HCT116 (cell line): ENCODE measurements around the gene FTHL17. TPM values are rescaled to one million over a fixed set of nuclear protein-coding genes. Genes with fewer than 3 reads are reported as not detected.

Experiments used
- ATAC-seq: fragments of 200-7000 bp; cut with Tn5 transposase; 2 replicates; pipeline ENCODE4 v1.9.1; 2020; ENCODE audit warnings: mild to moderate bottlenecking, moderate library complexity
- BruUV-seq: library from RNA; stranded (reverse); fragments of 400-500 nt; replicated peaks from 2 replicates; lab custom pipeline; 2021; lab: Mats Ljungman, UMichigan
- CTCF ChIA-PET: fragments of 300-600 bp; sonication (Branson Sonifier 250); formaldehyde crosslinking; loops from one replicate; lab custom pipeline; 2021; ENCODE audit warnings: antibody characterized with exemption; lab: Charles Lee
- POLR2A ChIA-PET: fragments of 300-600, 350-600 bp; sonication (Branson Sonifier 250); formaldehyde crosslinking; loops from one replicate; lab custom pipeline; 2021; ENCODE audit warnings: antibody characterized with exemption; lab: Charles Lee
- RAD21 ChIA-PET, 2 experiments: fragments of 300-600 bp; sonication (Branson Sonifier 250); formaldehyde crosslinking; loops; one replicate each; lab custom pipeline; 2023; ENCODE audit warnings: low total read pairs in 2 of 2; ENCODE audit not compliant: uncharacterized antibody in 2 of 2, unreplicated experiment in 2 of 2, low non-redundant PET in 1 of 2; lab: Charles Lee
- DNase-seq: peaks from one replicate; pipeline ENCODE4 v3.0.0-alpha.2; 2010; ENCODE audit warnings: low read depth, low spot score
- H2AFZ ChIP-seq: fragments of 200-600 bp; shearing (Covaris generic), sonication (generic); 2 replicates; pipeline ENCODE4 v1.6.1; 2017; ENCODE audit warnings: low read depth, mixed run types, mixed read lengths, antibody characterized with exemption, low read length; ENCODE audit not compliant: poor library complexity, severe bottlenecking
- H3K27ac ChIP-seq: 2 replicates; pipeline ENCODE4 v1.5.1; 2012; ENCODE audit warnings: low read depth, low read length
- H3K27me3 ChIP-seq: fragments of 200-600 bp; sonication (generic); 2 replicates; pipeline ENCODE4 v1.6.1; 2016; ENCODE audit warnings: mixed run types, low read length, mixed read lengths; ENCODE audit not compliant: insufficient read depth
- H3K36me3 ChIP-seq, 2 experiments: fragments of 200-500 bp in 1 of 2; fragments of 200-600 bp in 1 of 2; sonication (Bioruptor generic) in 1 of 2; sonication (generic) in 1 of 2; 2 replicates each; pipeline versions ENCODE4 v1.5.1 to v1.6.1; 2014 to 2016; ENCODE audit warnings: low read length in 2 of 2, inconsistent platforms in 1 of 2, mixed read lengths in 1 of 2, mixed run types in 1 of 2; ENCODE audit not compliant: insufficient read depth in 2 of 2, control insufficient read depth in 1 of 2
- H3K4me1 ChIP-seq, 2 experiments: fragments of 200-600 bp in 1 of 2; sonication (generic) in 1 of 2; 2 replicates each; pipeline versions ENCODE4 v1.5.1 to v1.6.1; 2012 to 2017; ENCODE audit warnings: low read length in 2 of 2, inconsistent platforms in 1 of 2, mild to moderate bottlenecking in 1 of 2, mixed read lengths in 1 of 2, mixed run types in 1 of 2, moderate library complexity in 1 of 2; ENCODE audit not compliant: insufficient read depth in 2 of 2, control insufficient read depth in 1 of 2
- H3K4me2 ChIP-seq: fragments of 200-600 bp; sonication (generic); 2 replicates; pipeline ENCODE4 v1.6.1; 2017; ENCODE audit warnings: mixed run types, low read length, mixed read lengths
- H3K4me3 ChIP-seq, 2 experiments: fragments of 200-600 bp in 1 of 2; sonication (generic) in 1 of 2; replicated peaks in 1 of 2; 2 replicates each; pipeline ENCODE4 v1.5.1; 2011 to 2016; ENCODE audit warnings: low read length in 2 of 2, control low read depth in 1 of 2, low read depth in 1 of 2, mild to moderate bottlenecking in 1 of 2, mixed read lengths in 1 of 2, mixed run types in 1 of 2
- H3K79me2 ChIP-seq: fragments of 200-600 bp; sonication (generic); 2 replicates; pipeline ENCODE4 v1.6.1; 2017; ENCODE audit warnings: mild to moderate bottlenecking, mixed run types, low read length, moderate library complexity, mixed read lengths; ENCODE audit not compliant: insufficient read depth
- H3K9ac ChIP-seq: fragments of 200-600 bp; sonication (generic); 2 replicates; pipeline ENCODE4 v1.6.1; 2016; ENCODE audit warnings: low read length, mixed read lengths
- H3K9me2 ChIP-seq: fragments of 200-600 bp; sonication (generic), shearing (Covaris generic); 2 replicates; pipeline ENCODE4 v1.6.1; 2017; ENCODE audit warnings: mixed run types, mild to moderate bottlenecking, moderate library complexity; ENCODE audit not compliant: insufficient read depth
- H3K9me3 ChIP-seq, 2 experiments: fragments of 200-500 bp in 1 of 2; fragments of 200-600 bp in 1 of 2; sonication (Bioruptor generic) in 1 of 2; sonication (generic) in 1 of 2; 2 replicates each; pipeline ENCODE4 v1.6.1; 2014 to 2017; ENCODE audit warnings: low read length in 2 of 2, mixed read lengths in 2 of 2, inconsistent platforms in 1 of 2, low read depth in 1 of 2, mild to moderate bottlenecking in 1 of 2, mixed run types in 1 of 2, moderate library complexity in 1 of 2; ENCODE audit not compliant: control insufficient read depth in 1 of 2, insufficient read depth in 1 of 2
- H4K20me1 ChIP-seq: fragments of 200-600 bp; sonication (generic), shearing (Covaris generic); 2 replicates; pipeline ENCODE4 v1.6.1; 2017; ENCODE audit warnings: mixed run types, mild to moderate bottlenecking, moderate library complexity; ENCODE audit not compliant: insufficient read depth
- CBX3 ChIP-seq: IDR thresholded peaks from 2 replicates; pipeline ENCODE4 v1.6.1; 2012; ENCODE audit warnings: low read depth
- CEBPB ChIP-seq: IDR thresholded peaks from 2 replicates; pipeline ENCODE4 v1.6.1; 2012; ENCODE audit warnings: low read depth
- EGR1 ChIP-seq: IDR thresholded peaks from 2 replicates; pipeline ENCODE4 v1.6.1; 2012; ENCODE audit warnings: low read depth
- EZH2 ChIP-seq: fragments of 200-600 bp; sonication (generic); IDR thresholded peaks from 2 replicates; pipeline ENCODE4 v1.6.1; 2017; ENCODE audit warnings: antibody characterized with exemption, mixed run types
- EZH2phosphoT487 ChIP-seq: fragments of 200-600 bp; IDR thresholded peaks from 2 replicates; pipeline ENCODE4 v1.6.1; 2018; ENCODE audit warnings: antibody characterized with exemption, borderline replicate concordance
- JUND ChIP-seq: IDR thresholded peaks from 2 replicates; pipeline ENCODE4 v1.6.1; 2012
- POLR2AphosphoS5 ChIP-seq: IDR thresholded peaks from 2 replicates; pipeline ENCODE4 v1.6.1; 2011; ENCODE audit warnings: mild to moderate bottlenecking, low read depth, low read length, moderate library complexity
- RAD21 ChIP-seq: IDR thresholded peaks from 2 replicates; pipeline ENCODE4 v1.6.1; 2012; ENCODE audit warnings: low read depth, mild to moderate bottlenecking
- SIN3A ChIP-seq: IDR thresholded peaks from 2 replicates; pipeline ENCODE4 v1.6.1; 2012; ENCODE audit warnings: low read depth
- SP1 ChIP-seq: IDR thresholded peaks from 2 replicates; pipeline ENCODE4 v1.6.1; 2012; ENCODE audit warnings: low read depth
- SRF ChIP-seq: IDR thresholded peaks from 2 replicates; pipeline ENCODE4 v1.6.1; 2012; ENCODE audit warnings: low read depth
- TCF7L2 ChIP-seq: IDR thresholded peaks from 2 replicates; pipeline ENCODE4 v1.7.0; 2011; ENCODE audit warnings: borderline replicate concordance, inconsistent platforms; ENCODE audit not compliant: insufficient read depth, insufficient read length; ENCODE audit errors: extremely low read depth
- YY1 ChIP-seq: IDR thresholded peaks from 2 replicates; pipeline ENCODE4 v1.6.1; 2011; ENCODE audit warnings: low read length, low read depth, moderate library complexity, mild to moderate bottlenecking; ENCODE audit not compliant: insufficient replicate concordance; ENCODE audit errors: extremely low read depth
- ZFX ChIP-seq: fragments of 450-650 bp; IDR thresholded peaks from 2 replicates; pipeline ENCODE4 v1.6.1; 2017
- ZNF274 ChIP-seq: fragments of 200-500 bp; sonication (Bioruptor generic); IDR thresholded peaks from 2 replicates; pipeline ENCODE4 v1.6.1; 2014; ENCODE audit warnings: mild to moderate bottlenecking, low read depth, low read length, inconsistent platforms
- intact Hi-C: fragments of 100-400 bp; cut with micrococcal nuclease; formaldehyde crosslinking; loops from 2 replicates; pipeline ENCODE4 v1.10.0; 2022
- total RNA-seq: library from RNA; stranded (reverse); gene quantifications from one replicate; pipeline ENCODE4 v1.2.1, GENCODE V29; 2021; ENCODE audit not compliant: unreplicated experiment
- TF ChIP-seq, protein P1 (sequence below): IDR thresholded peaks from 2 replicates; pipeline ENCODE4 v1.6.1; 2012
- TF ChIP-seq, protein P2 (sequence below): IDR thresholded peaks from 2 replicates; pipeline ENCODE4 v1.6.1; 2012; ENCODE audit warnings: low read depth
- TF ChIP-seq, protein P3 (sequence below): IDR thresholded peaks from 2 replicates; pipeline ENCODE4 v1.6.1; 2011; ENCODE audit warnings: mild to moderate bottlenecking, low read length, moderate library complexity; ENCODE audit not compliant: insufficient replicate concordance; ENCODE audit errors: extremely low read depth

FTHL17 gene
- total RNA-seq, 1 experiment from 2014 or later: not detected

DNA sequence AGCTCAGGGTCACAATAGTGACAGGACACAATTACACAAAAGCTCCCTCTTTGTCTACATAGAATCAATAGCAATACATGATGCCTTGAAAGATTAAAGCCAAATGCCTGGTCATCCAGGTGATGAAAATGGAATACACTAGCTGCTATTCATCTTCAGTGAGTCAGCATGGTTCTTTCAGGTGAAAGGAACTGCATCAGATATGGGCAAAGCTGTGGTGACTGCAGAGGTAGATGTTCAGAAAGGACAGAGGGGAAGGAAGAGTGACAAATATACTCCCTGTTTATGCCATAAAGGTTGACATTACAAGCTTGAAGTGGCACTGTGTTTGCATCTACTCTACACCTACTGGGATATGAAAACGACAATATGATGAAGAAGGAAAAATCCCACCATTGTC, 20.0 kb upstream of the FTHL17 start:
- H3K9me3 ChIP-seq: no peaks in the 10 kb centered on the region
- H2AFZ ChIP-seq: no peak overlapping the region
- no peaks in the 10 kb centered on the region for H3K36me3 ChIP-seq
- H4K20me1 ChIP-seq: no peaks in the 10 kb centered on the region
- intact Hi-C loops: no loop called here
- BruUV-seq: no TSS peak
- ChIA-PET CTCF (no interaction called here), RAD21 (no interaction called here), POLR2A (no interaction called here)
- H3K27ac ChIP-seq: no peak overlapping the region
- H3K4me3 ChIP-seq: no peak overlapping the region
- no peak for ATAC-seq
- H3K9me2 ChIP-seq: no peaks in the 10 kb centered on the region
- no peaks in the 10 kb centered on the region for H3K27me3 ChIP-seq
- TF ChIP-seq POLR2AphosphoS5 (no peak), JUND (no peak), SIN3A (no peak)
- no peaks in the 10 kb centered on the region for H3K4me1 ChIP-seq
- DNase-seq: no peak
- H3K4me2 ChIP-seq: no peak overlapping the region
- no peak overlapping the region for H3K9ac ChIP-seq
- no peaks in the 10 kb centered on the region for H3K79me2 ChIP-seq

DNA sequence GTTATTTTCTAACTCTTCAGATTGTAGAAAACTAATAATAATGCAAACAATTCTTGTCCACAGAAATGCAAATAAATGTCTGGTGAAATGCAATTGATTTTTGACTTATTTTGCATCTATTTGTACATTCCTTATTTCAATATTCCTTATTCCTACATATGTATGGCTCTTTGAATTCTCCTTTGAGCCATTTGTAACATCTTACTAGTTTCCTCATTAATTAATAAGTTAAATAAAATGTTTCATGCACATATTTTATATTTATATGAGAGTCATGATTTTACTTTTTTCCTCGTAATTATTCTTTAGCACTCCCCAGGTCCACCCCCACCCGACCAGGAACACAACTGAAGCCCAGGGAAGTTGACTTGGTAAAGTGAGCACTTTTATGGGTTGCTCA, 2.7 kb upstream of the FTHL17 start:
- H3K9me2 ChIP-seq: no peaks in the 10 kb centered on the region
- TF ChIP-seq CBX3 (no peak), EZH2phosphoT487 (no peak), EGR1 (no peak), SP1 (no peak), EZH2 (no peak), SRF (no peak), CEBPB (no peak), ZFX (no peak), RAD21 (no peak), ZNF274 (no peak), POLR2AphosphoS5 (no peak), TCF7L2 (no peak), YY1 (no peak)
- TF ChIP-seq, protein P1, sequence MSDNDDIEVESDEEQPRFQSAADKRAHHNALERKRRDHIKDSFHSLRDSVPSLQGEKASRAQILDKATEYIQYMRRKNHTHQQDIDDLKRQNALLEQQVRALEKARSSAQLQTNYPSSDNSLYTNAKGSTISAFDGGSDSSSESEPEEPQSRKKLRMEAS: no peak
- TF ChIP-seq, protein P2, sequence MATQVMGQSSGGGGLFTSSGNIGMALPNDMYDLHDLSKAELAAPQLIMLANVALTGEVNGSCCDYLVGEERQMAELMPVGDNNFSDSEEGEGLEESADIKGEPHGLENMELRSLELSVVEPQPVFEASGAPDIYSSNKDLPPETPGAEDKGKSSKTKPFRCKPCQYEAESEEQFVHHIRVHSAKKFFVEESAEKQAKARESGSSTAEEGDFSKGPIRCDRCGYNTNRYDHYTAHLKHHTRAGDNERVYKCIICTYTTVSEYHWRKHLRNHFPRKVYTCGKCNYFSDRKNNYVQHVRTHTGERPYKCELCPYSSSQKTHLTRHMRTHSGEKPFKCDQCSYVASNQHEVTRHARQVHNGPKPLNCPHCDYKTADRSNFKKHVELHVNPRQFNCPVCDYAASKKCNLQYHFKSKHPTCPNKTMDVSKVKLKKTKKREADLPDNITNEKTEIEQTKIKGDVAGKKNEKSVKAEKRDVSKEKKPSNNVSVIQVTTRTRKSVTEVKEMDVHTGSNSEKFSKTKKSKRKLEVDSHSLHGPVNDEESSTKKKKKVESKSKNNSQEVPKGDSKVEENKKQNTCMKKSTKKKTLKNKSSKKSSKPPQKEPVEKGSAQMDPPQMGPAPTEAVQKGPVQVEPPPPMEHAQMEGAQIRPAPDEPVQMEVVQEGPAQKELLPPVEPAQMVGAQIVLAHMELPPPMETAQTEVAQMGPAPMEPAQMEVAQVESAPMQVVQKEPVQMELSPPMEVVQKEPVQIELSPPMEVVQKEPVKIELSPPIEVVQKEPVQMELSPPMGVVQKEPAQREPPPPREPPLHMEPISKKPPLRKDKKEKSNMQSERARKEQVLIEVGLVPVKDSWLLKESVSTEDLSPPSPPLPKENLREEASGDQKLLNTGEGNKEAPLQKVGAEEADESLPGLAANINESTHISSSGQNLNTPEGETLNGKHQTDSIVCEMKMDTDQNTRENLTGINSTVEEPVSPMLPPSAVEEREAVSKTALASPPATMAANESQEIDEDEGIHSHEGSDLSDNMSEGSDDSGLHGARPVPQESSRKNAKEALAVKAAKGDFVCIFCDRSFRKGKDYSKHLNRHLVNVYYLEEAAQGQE: no peak
- TF ChIP-seq, protein P3, sequence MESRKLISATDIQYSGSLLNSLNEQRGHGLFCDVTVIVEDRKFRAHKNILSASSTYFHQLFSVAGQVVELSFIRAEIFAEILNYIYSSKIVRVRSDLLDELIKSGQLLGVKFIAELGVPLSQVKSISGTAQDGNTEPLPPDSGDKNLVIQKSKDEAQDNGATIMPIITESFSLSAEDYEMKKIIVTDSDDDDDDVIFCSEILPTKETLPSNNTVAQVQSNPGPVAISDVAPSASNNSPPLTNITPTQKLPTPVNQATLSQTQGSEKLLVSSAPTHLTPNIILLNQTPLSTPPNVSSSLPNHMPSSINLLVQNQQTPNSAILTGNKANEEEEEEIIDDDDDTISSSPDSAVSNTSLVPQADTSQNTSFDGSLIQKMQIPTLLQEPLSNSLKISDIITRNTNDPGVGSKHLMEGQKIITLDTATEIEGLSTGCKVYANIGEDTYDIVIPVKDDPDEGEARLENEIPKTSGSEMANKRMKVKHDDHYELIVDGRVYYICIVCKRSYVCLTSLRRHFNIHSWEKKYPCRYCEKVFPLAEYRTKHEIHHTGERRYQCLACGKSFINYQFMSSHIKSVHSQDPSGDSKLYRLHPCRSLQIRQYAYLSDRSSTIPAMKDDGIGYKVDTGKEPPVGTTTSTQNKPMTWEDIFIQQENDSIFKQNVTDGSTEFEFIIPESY: no peak
- RAD21 ChIA-PET: no interaction called here
- no peaks in the 10 kb centered on the region for H3K27me3 ChIP-seq
- no peaks in the 10 kb centered on the region for H3K4me1 ChIP-seq
- intact Hi-C loops: no loop called here
- BruUV-seq: no TSS peak
- no peaks in the 10 kb centered on the region for H3K36me3 ChIP-seq
- H3K4me3 ChIP-seq: no peak overlapping the region
- no peaks in the 10 kb centered on the region for H4K20me1 ChIP-seq
- H3K4me2 ChIP-seq: no peak overlapping the region
- no peak overlapping the region for H2AFZ ChIP-seq
- POLR2A ChIA-PET: no interaction called here
- no peak overlapping the region for H3K9ac ChIP-seq
- DNase-seq (no peak), ATAC-seq (no peak)
- H3K79me2 ChIP-seq: no peaks in the 10 kb centered on the region
- H3K27ac ChIP-seq: no peak overlapping the region
- H3K9me3 ChIP-seq: no peaks in the 10 kb centered on the region
- CTCF ChIA-PET: no interaction called here
